Gastroesophageal sphincter (tissue), 4 donors: Measurements from ENCODE around the gene RGSL1. TPM values are rescaled to one million over a fixed set of nuclear protein-coding genes. Genes with fewer than 3 reads are reported as not detected.
A peak's percentile ranks its signal among the peaks of the same experiment; 100 is the strongest.

Experiments
- ATAC-seq: fragments of 150-250 bp; one replicate; pipeline ENCODE4 v1.9.1; 2016; ENCODE audit warnings: mild to moderate bottlenecking, moderate library complexity
- H3K27ac ChIP-seq, 4 donors: fragments of 200-600 bp; sonication (generic) in 3 of 4; 1 replicate in 3 of 4; 2 replicates in 1 of 4; pipeline ENCODE4 v1.5.1; 2016 to 2019
- H3K27me3 ChIP-seq: fragments of 200-600 bp; sonication (generic); one replicate; pipeline ENCODE4 v1.5.1; 2019
- H3K36me3 ChIP-seq, 2 donors: fragments of 200-600 bp; sonication (generic); one replicate each; pipeline ENCODE4 v1.5.1; 2019; ENCODE audit warnings: control low read depth in 1 of 2
- H3K4me1 ChIP-seq, 3 donors: fragments of 200-600 bp; sonication (generic); 1 replicate in 2 of 3; 2 replicates in 1 of 3; pipeline ENCODE4 v1.5.1; 2016 to 2019; ENCODE audit warnings: control low read depth in 2 of 3
- H3K4me3 ChIP-seq, 2 donors: fragments of 200-600 bp; sonication (generic); one replicate each; pipeline ENCODE4 v1.5.1; 2019; ENCODE audit warnings: mild to moderate bottlenecking in 1 of 2, moderate library complexity in 1 of 2
- H3K9me3 ChIP-seq, 3 donors: fragments of 200-600 bp; sonication (generic); one replicate each; pipeline ENCODE4 v1.5.1; 2017 to 2019; ENCODE audit warnings: control low read depth in 2 of 3
- CTCF ChIP-seq, 4 experiments: fragments of 200-600 bp in 2 of 4; fragments of 450-650 bp in 2 of 4; sonication (generic) in 1 of 4; IDR thresholded peaks; one replicate each; pipeline ENCODE4 v1.5.1; 2017 to 2019; ENCODE audit warnings: antibody characterized with exemption in 4 of 4, mild to moderate bottlenecking in 2 of 4, moderate library complexity in 2 of 4
- EP300 ChIP-seq: sonication (generic); formaldehyde crosslinking; IDR thresholded peaks from one replicate; pipeline ENCODE4 v1.6.1; 2017; ENCODE audit warnings: antibody characterized with exemption, mild to moderate bottlenecking
- POLR2A ChIP-seq, 2 donors: fragments of 450-650 bp; IDR thresholded peaks; one replicate each; pipeline ENCODE4 v1.6.1; 2017; ENCODE audit warnings: antibody characterized with exemption in 2 of 2, mild to moderate bottlenecking in 2 of 2, moderate library complexity in 1 of 2
- POLR2AphosphoS5 ChIP-seq: sonication (generic); formaldehyde crosslinking; IDR thresholded peaks from one replicate; pipeline ENCODE4 v1.6.1; 2017; ENCODE audit warnings: antibody characterized with exemption
- WGBS, 2 donors: methylation state at CpG; one replicate each; pipeline ENCODE4 v1.1.5; 2018; ENCODE audit warnings: low coverage in 1 of 2; 5-methylcytosine and 5-hydroxymethylcytosine counted together
- total RNA-seq, 4 donors: library from RNA; depleted of rRNA; stranded (reverse); fragments of >200 nt; gene quantifications; one replicate each; pipeline ENCODE4 v1.1.0, GENCODE V29; 2016

RGSL1 gene
- total RNA-seq, 4 donors from 2014 or later: 0.04 TPM; not detected in 3

GRCh38 chr1:182407724-182408123 lies 42.2 kb upstream of the RGSL1 start:
- 53 to 89% methylated on average over 3 of the region's 3 CpGs for WGBS, 2 donors

DNA sequence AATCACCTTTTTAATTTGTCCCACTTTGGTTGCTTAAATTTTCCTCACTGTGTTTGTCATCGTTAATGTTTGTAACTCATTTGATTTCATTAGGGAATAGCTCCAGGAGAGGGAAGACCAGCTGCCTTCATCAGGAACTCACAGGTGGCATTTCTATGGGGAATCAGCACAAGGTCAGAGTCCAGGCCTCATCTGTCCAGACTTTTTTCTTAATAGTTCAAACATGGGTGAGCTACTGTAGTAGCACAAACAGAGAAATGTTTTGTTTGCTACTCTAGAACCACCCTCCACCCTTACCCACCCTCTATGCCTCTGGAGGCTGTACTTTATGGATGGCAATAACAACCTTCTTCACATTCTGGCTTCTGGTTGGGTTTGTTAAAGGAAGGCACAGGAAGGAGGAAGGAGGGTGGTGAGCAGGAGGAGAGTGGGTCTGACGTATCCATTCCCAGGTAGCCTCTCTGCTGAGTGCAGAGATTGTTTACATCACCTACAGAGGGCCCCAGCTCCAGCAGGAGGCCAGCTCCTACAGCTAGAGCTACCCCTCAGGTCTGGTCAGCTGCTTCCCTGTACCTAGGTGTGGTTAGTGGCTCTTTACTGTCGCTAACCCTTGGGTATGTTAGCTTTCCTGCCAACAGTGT lies 41.4 kb upstream of the RGSL1 start:
- no peaks in the 10 kb centered on the region for H3K36me3 ChIP-seq
- H3K27ac ChIP-seq: no peak overlapping the region
- no peaks in the 10 kb centered on the region for H3K9me3 ChIP-seq
- H3K4me1 ChIP-seq: peaks cover 0 to 22% (median 0%) of the 10 kb centered on the region in 3 donors
- no peak for ATAC-seq
- TF ChIP-seq CTCF (IDR thresholded peaks at IDR 0.05): no peak
- no peak for TF ChIP-seq POLR2AphosphoS5
- no peak for TF ChIP-seq EP300
- no peak for TF ChIP-seq POLR2A (IDR thresholded peaks at IDR 0.05)
- no peak overlapping the region for H3K4me3 ChIP-seq
- WGBS, 2 donors: 83 to 94% methylated on average over 2 of the region's 3 CpGs
- H3K27me3 ChIP-seq: peaks cover 37% of the 10 kb centered on the region

More at GRCh38 chr1:182407724-182408123, 42.2 kb upstream of the RGSL1 start:
- TF ChIP-seq CTCF (IDR thresholded peaks at IDR 0.05) (no peak), POLR2A (IDR thresholded peaks at IDR 0.05) (no peak), EP300 (no peak), POLR2AphosphoS5 (no peak)
- no peak for ATAC-seq
- peaks cover 37% of the 10 kb centered on the region for H3K27me3 ChIP-seq
- H3K4me3 ChIP-seq: no peak overlapping the region
- H3K9me3 ChIP-seq: no peaks in the 10 kb centered on the region
- no peak overlapping the region for H3K27ac ChIP-seq
- H3K36me3 ChIP-seq: no peaks in the 10 kb centered on the region
- peaks cover 0 to 22% (median 0%) of the 10 kb centered on the region in 3 donors for H3K4me1 ChIP-seq

GRCh38 chr1:182410138-182410537 lies 39.8 kb upstream of the RGSL1 start:
- Histone ChIP-seq H3K27ac (peak overlapping the region; percentile 36 to 75 (median 72)), H3K27me3 (peaks cover 35% of the 10 kb centered on the region), H3K4me3 (no peak overlapping the region), H3K9me3 (no peaks in the 10 kb centered on the region), H3K4me1 (peaks cover 0 to 22% (median 0%) of the 10 kb centered on the region in 3 donors), H3K36me3 (no peaks in the 10 kb centered on the region)
- WGBS, 2 donors: 58 to 70% methylated on average over 2 to 3 of the region's 4 CpGs
- no peak for TF ChIP-seq EP300
- TF ChIP-seq POLR2AphosphoS5: no peak
- no peak for TF ChIP-seq CTCF (IDR thresholded peaks at IDR 0.05)
- no peak for TF ChIP-seq POLR2A (IDR thresholded peaks at IDR 0.05)
- ATAC-seq: no peak

GRCh38 chr1:182410620-182411273 lies 39.2 kb upstream of the RGSL1 start:
- no peaks in the 10 kb centered on the region for H3K9me3 ChIP-seq
- no peak overlapping the region for H3K4me3 ChIP-seq
- H3K27me3 ChIP-seq: peaks cover 35% of the 10 kb centered on the region
- H3K27ac ChIP-seq: peak overlapping the region; percentile 36 to 75 (median 72)
- no peaks in the 10 kb centered on the region for H3K36me3 ChIP-seq
- 11 to 21% methylated on average over 1 of the region's 1 CpG for WGBS, 2 donors
- ATAC-seq: peak; percentile 93
- H3K4me1 ChIP-seq: peaks cover 0 to 22% (median 0%) of the 10 kb centered on the region in 3 donors
- TF ChIP-seq POLR2AphosphoS5 (peak; percentile 72), EP300 (no peak)

GRCh38 chr1:182413486-182413885 lies 36.5 kb upstream of the RGSL1 start:
- ATAC-seq: no peak
- no peak overlapping the region for H3K4me3 ChIP-seq
- WGBS, 2 donors: 81 to 89% methylated on average over 3 of the region's 3 CpGs
- H3K27ac ChIP-seq: no peak overlapping the region
- H3K36me3 ChIP-seq: no peaks in the 10 kb centered on the region
- H3K27me3 ChIP-seq: peaks cover 17% of the 10 kb centered on the region
- no peaks in the 10 kb centered on the region for H3K9me3 ChIP-seq
- peaks cover 0 to 22% (median 0%) of the 10 kb centered on the region in 3 donors for H3K4me1 ChIP-seq
- no peak for TF ChIP-seq POLR2AphosphoS5
- TF ChIP-seq EP300: no peak
- no peak for TF ChIP-seq POLR2A (IDR thresholded peaks at IDR 0.05)
- TF ChIP-seq CTCF (IDR thresholded peaks at IDR 0.05): no peak
